Neural crest cell (in vitro differentiated cells): Measurements from ENCODE around the gene NHERF2. TPM values are rescaled to one million over a fixed set of nuclear protein-coding genes. Genes with fewer than 3 reads are reported as not detected.
A peak's percentile ranks its signal among the peaks of the same experiment; 100 is the strongest.

Experiments used
- DNase-seq: peaks from one replicate; pipeline ENCODE4 v3.0.0; 2021; ENCODE audit warnings: low read depth, mixed read lengths, low spot score
- H3K27ac Mint-ChIP-seq: one replicate; pipeline ENCODE4 v1.8.0; 2021; ENCODE audit warnings: mild to moderate bottlenecking, mixed read lengths; ENCODE audit not compliant: unreplicated experiment
- H3K27me3 Mint-ChIP-seq: 2 replicates; pipeline ENCODE4 v1.8.0; 2021; ENCODE audit warnings: low read depth, mild to moderate bottlenecking, mixed read lengths
- H3K36me3 Mint-ChIP-seq: 2 replicates; pipeline ENCODE4 v1.8.0; 2021; ENCODE audit warnings: low read depth, mild to moderate bottlenecking, mixed read lengths
- H3K4me1 Mint-ChIP-seq: 2 replicates; pipeline ENCODE4 v1.8.0; 2021; ENCODE audit warnings: mixed read lengths
- H3K4me3 Mint-ChIP-seq: one replicate; pipeline ENCODE4 v1.8.0; 2021; ENCODE audit warnings: mild to moderate bottlenecking, mixed read lengths
- H3K9me3 Mint-ChIP-seq: 2 replicates; pipeline ENCODE4 v1.8.0; 2021; ENCODE audit warnings: mixed read lengths
- CTCF ChIP-seq: fragments of 200-600 bp; sonication (generic); conservative IDR thresholded peaks from 2 replicates; pipeline ENCODE4 v1.5.0; 2021; ENCODE audit warnings: antibody characterized with exemption, mild to moderate bottlenecking
- total RNA-seq: library from RNA; stranded (reverse); gene quantifications from 2 replicates; pipeline ENCODE4 v1.2.1, GENCODE V29; 2021

NHERF2 gene
- total RNA-seq, 1 donor from 2014 or later, result 8.1 TPM

GRCh38 chr16:1983544-1984346, 43.0 kb upstream of the NHERF2 start, which contains the start of gene GFER:
Gene GFER, plus strand, starts transcription at chr16:1984193. Its CDS starts 26 bp downstream, at chr16:1984219.
- Mint-ChIP-seq H3K27me3 (peaks cover 70% of the 10 kb centered on the region), H3K4me3 (peak within 1 kb of the TSS; percentile 92), H3K4me1 (peaks cover 34% of the 10 kb centered on the region), H3K9me3 (no peaks in the 10 kb centered on the region), H3K36me3 (peaks cover 15% of the 10 kb centered on the region), H3K27ac (peak within 1 kb of the TSS; percentile 97)
- peak; percentile 95 for DNase-seq
- TF ChIP-seq CTCF, result peak; percentile 48

GRCh38 chr16:1984347-1985225, 42.1 kb upstream of the NHERF2 start:
- H3K9me3 Mint-ChIP-seq, result no peaks in the 10 kb centered on the region
- H3K27me3 Mint-ChIP-seq, result peaks cover 74% of the 10 kb centered on the region
- no peak for TF ChIP-seq CTCF
- peaks cover 18% of the 10 kb centered on the region for H3K36me3 Mint-ChIP-seq
- peaks cover 38% of the 10 kb centered on the region for H3K4me1 Mint-ChIP-seq
- H3K4me3 Mint-ChIP-seq, result peak overlapping the region; percentile 92
- DNase-seq, result no peak
- H3K27ac Mint-ChIP-seq, result peak overlapping the region; percentile 97

GRCh38 chr16:1985466-1986150, 41.1 kb upstream of the NHERF2 start:
- H3K27me3 Mint-ChIP-seq, result peaks cover 68% of the 10 kb centered on the region
- no peak for TF ChIP-seq CTCF

GRCh38 chr16:1987198-1987597, 39.5 kb upstream of the NHERF2 start:
- Mint-ChIP-seq H3K4me1 (peaks cover 29% of the 10 kb centered on the region), H3K36me3 (peaks cover 18% of the 10 kb centered on the region), H3K27me3 (peaks cover 68% of the 10 kb centered on the region), H3K9me3 (no peaks in the 10 kb centered on the region), H3K4me3 (peak overlapping the region; percentile 78), H3K27ac (no peak overlapping the region)
- TF ChIP-seq CTCF, result no peak
- DNase-seq, result no peak

More at GRCh38 chr16:1985466-1986150, 41.1 kb upstream of the NHERF2 start:
- Mint-ChIP-seq H3K27ac (no peak overlapping the region), H3K9me3 (no peaks in the 10 kb centered on the region), H3K4me1 (peaks cover 38% of the 10 kb centered on the region), H3K36me3 (peaks cover 18% of the 10 kb centered on the region), H3K4me3 (peak overlapping the region; percentile 92)
- DNase-seq, result no peak
